ENCODE measurements around the gene CRACDL.
"Not testable (repeated sequence)": the region's sequence is repeated elsewhere in the genome, so short reads cannot be mapped to it uniquely, and the experiment has no call there.

CRACDL gene

GRCh38 chr2:98908931-98909316 lies 27.1 kb downstream of the CRACDL start:
- in situ Hi-C loops (cut with MboI; ENCODE audit: low sequenced_read_pairs) = no loop called here

GRCh38 chr2:98907966-98908905 lies 27.8 kb downstream of the CRACDL start:
- in situ Hi-C loops (cut with MboI; ENCODE audit: low sequenced_read_pairs) = no loop called here

- in situ Hi-C loops (cut with MboI; ENCODE audit: low sequenced_read_pairs) = no loop called here
Measured at GRCh38 chr2:98907385-98907784, 28.6 kb downstream of the CRACDL start.

- in situ Hi-C loops (cut with MboI; ENCODE audit: low sequenced_read_pairs) = no loop called here
Measured at GRCh38 chr2:98903767-98904485, 32.1 kb downstream of the CRACDL start.

- in situ Hi-C loops (cut with MboI; ENCODE audit: low sequenced_read_pairs) = no loop called here
Measured at GRCh38 chr2:98903064-98903355, 33.0 kb downstream of the CRACDL start.

- in situ Hi-C loops (cut with MboI; ENCODE audit: low sequenced_read_pairs) = no loop called here
Measured at GRCh38 chr2:98902209-98903063, 33.6 kb downstream of the CRACDL start.

- in situ Hi-C loops (cut with MboI; ENCODE audit: low sequenced_read_pairs) = no loop called here
Measured at GRCh38 chr2:98901702-98902101, 34.3 kb downstream of the CRACDL start.

- in situ Hi-C loops (cut with MboI; ENCODE audit: low sequenced_read_pairs) = no loop called here
Measured at GRCh38 chr2:98901291-98901690, 34.7 kb downstream of the CRACDL start.

GRCh38 chr2:98900721-98901120 lies 35.3 kb downstream of the CRACDL start:
- in situ Hi-C loops (cut with MboI; ENCODE audit: low sequenced_read_pairs) = no loop called here

- in situ Hi-C loops (cut with MboI; ENCODE audit: low sequenced_read_pairs) = not testable (repeated sequence)
Measured at GRCh38 chr2:98899703-98900078, 36.3 kb downstream of the CRACDL start.

- in situ Hi-C loops (cut with MboI; ENCODE audit: low sequenced_read_pairs) = no loop called here
Measured at GRCh38 chr2:98899041-98899702, 36.9 kb downstream of the CRACDL start.

- in situ Hi-C loops (cut with MboI; ENCODE audit: low sequenced_read_pairs) = no loop called here
Measured at GRCh38 chr2:98898423-98898841, 37.6 kb downstream of the CRACDL start.

GRCh38 chr2:98897746-98898145 lies 38.3 kb downstream of the CRACDL start:
- in situ Hi-C loops (cut with MboI; ENCODE audit: low sequenced_read_pairs) = no loop called here

- in situ Hi-C loops (cut with MboI; ENCODE audit: low sequenced_read_pairs) = no loop called here
Measured at GRCh38 chr2:98896944-98897343, 39.1 kb downstream of the CRACDL start.

- in situ Hi-C loops (cut with MboI; ENCODE audit: low sequenced_read_pairs) = no loop called here
Measured at GRCh38 chr2:98896416-98896815, 39.6 kb downstream of the CRACDL start.

GRCh38 chr2:98895901-98896300 lies 40.1 kb downstream of the CRACDL start:
- in situ Hi-C loops (cut with MboI; ENCODE audit: low sequenced_read_pairs) = no loop called here

- in situ Hi-C loops (cut with MboI; ENCODE audit: low sequenced_read_pairs) = no loop called here
Measured at GRCh38 chr2:98895221-98895620, 40.8 kb downstream of the CRACDL start.

- in situ Hi-C loops (cut with MboI; ENCODE audit: low sequenced_read_pairs) = no loop called here
Measured at GRCh38 chr2:98894331-98895000, 41.6 kb downstream of the CRACDL start.

GRCh38 chr2:98893911-98894321 lies 42.1 kb downstream of the CRACDL start:
- in situ Hi-C loops (cut with MboI; ENCODE audit: low sequenced_read_pairs) = no loop called here

GRCh38 chr2:98892871-98893270 lies 43.2 kb downstream of the CRACDL start:
- in situ Hi-C loops (cut with MboI; ENCODE audit: low sequenced_read_pairs) = no loop called here

Data from hTERT RPE-1 (cell line).